Duodenal mucosa (tissue), 2 donors: Measurements from ENCODE around the gene PAN3.

Source experiments
- H3K27ac ChIP-seq: one replicate; pipeline ENCODE4 v1.7.0; 2013; ENCODE audit warnings: low read depth, low read length
- H3K27me3 ChIP-seq, 2 donors: one replicate each; pipeline ENCODE4 v1.7.0; 2013; ENCODE audit warnings: low read length in 2 of 2, control low read depth in 1 of 2; ENCODE audit not compliant: insufficient read depth in 2 of 2, control insufficient read depth in 1 of 2
- H3K36me3 ChIP-seq, 2 donors: one replicate each; pipeline ENCODE4 v1.7.0; 2013; ENCODE audit warnings: low read length in 2 of 2, control low read depth in 1 of 2; ENCODE audit not compliant: insufficient read depth in 2 of 2, control insufficient read depth in 1 of 2
- H3K4me1 ChIP-seq, 2 donors: one replicate each; pipeline ENCODE4 v1.7.0; 2013; ENCODE audit warnings: low read length in 2 of 2, control low read depth in 1 of 2; ENCODE audit not compliant: insufficient read depth in 2 of 2, control insufficient read depth in 1 of 2
- H3K4me3 ChIP-seq, 2 donors: one replicate each; pipeline ENCODE4 v1.7.0; 2013; ENCODE audit warnings: low read length in 2 of 2, low read depth in 1 of 2
- H3K9ac ChIP-seq, 2 donors: one replicate each; pipeline ENCODE4 v1.7.0; 2013; ENCODE audit warnings: low read length in 2 of 2, low read depth in 1 of 2
- H3K9me3 ChIP-seq, 2 donors: one replicate each; pipeline ENCODE4 v1.7.0; 2013; ENCODE audit warnings: low read length in 2 of 2, control low read depth in 1 of 2; ENCODE audit not compliant: control insufficient read depth in 1 of 2

Gene PAN3

DNA sequence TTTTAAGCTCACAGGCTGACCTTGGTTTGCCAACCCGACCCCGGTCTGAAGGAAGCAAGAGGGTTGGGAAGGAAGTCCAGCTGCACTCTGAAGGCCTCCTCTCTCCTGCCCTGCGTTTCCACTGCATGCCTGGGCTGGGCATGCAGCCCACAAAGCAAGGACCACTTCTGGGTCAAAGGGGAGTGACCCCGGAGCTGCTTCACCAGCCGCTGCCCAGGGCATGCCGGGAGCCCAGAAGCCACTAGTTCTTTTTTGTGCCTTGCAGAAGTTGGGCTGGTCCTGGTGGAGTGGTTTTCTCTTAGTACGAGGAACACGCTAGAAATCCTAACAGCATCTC, 189.9 kb downstream of the PAN3 start:
- H3K4me1 ChIP-seq = no peaks in the 10 kb centered on the region
- H3K4me3 ChIP-seq = no peak overlapping the region
- H3K9me3 ChIP-seq = no peaks in the 10 kb centered on the region

DNA sequence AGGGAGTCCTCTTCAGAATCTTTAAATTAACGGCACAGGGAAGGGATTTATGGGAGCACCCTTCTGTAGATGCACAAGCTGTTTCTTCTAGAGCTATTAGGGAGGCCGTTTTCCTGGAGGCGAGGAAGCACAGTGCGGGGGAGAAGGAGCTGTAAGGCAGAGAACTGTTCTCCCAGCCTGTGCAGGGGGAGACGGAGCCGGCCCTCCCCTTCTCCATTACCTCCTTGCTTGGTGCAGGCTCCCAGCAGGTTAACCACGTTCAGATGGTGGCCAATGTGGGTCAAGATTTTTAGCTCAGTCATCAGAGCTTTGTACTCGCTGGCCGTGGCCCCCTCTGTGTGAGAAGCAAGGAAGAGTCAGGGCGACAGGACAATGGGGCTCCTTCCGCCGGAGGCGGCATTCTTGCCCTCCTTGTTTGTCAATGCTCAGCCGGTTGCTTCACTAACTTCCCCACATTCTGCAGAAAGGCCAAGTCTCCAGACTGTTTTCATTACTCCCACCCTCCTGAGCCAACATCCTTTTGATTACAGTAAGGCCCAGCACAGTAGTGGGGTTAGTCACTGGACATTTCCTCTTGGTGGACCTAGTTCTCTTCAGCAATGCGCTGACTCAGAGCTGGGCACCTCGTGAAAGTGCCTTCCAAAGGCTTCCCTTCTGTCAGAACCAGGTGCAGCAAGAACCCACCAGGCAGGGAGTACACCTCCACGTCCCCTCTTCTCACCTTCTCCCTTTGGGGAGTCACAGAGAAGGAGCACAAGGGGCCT, 191.2 kb downstream of the PAN3 start:
- no peak overlapping the region for H3K27ac ChIP-seq
- no peaks in the 10 kb centered on the region for H3K36me3 ChIP-seq
- no peak overlapping the region for H3K9ac ChIP-seq
- H3K4me3 ChIP-seq = no peak overlapping the region
- H3K27me3 ChIP-seq = peaks cover 0 to 5% of the 10 kb centered on the region in 2 donors
- H3K4me1 ChIP-seq = no peaks in the 10 kb centered on the region
- H3K9me3 ChIP-seq = no peaks in the 10 kb centered on the region

More for the DNA sequence above, 189.9 kb downstream of the PAN3 start:
- Histone ChIP-seq H3K9ac (no peak overlapping the region), H3K27me3 (no peaks in the 10 kb centered on the region), H3K36me3 (no peaks in the 10 kb centered on the region), H3K27ac (no peak overlapping the region)

DNA sequence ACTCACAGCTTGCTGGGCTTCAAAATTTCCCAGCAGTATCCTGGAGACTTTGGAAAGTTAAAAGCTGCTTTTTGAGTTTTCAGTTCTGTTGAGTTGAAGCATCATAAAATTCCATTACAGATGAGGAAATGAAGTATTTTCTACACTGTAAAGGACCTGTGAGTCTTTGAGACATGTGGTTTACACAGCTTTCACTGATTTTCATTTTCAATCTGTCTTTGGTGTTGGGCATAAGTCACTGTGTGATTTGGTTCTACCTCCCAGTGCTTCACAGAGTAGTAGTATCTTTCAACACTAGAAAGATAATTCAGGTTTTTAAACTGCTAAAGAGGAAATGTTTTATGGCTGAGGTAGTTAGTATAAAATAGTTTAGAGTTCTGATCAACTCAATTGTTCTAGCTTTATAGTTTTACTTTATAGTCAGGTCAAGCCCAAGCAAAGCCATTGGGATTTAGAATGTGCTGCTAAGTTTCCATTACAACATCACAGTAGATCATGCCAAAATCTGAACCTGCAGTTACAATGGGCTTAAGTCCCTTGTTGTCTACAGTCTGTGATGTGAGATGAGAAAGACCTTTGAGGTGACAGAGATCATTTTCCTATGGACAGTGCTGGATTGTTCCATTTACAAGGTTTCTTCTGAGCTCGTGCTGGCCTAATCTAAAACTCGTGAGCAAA, 195.0 kb downstream of the PAN3 start:
- H3K4me3 ChIP-seq = no peak overlapping the region
- peaks cover 0 to 5% of the 10 kb centered on the region in 2 donors for H3K27me3 ChIP-seq
- H3K4me1 ChIP-seq = peaks cover 0 to 6% of the 10 kb centered on the region in 2 donors
- H3K9ac ChIP-seq = no peak overlapping the region
- no peaks in the 10 kb centered on the region for H3K9me3 ChIP-seq
- no peaks in the 10 kb centered on the region for H3K36me3 ChIP-seq
- H3K27ac ChIP-seq = no peak overlapping the region

DNA sequence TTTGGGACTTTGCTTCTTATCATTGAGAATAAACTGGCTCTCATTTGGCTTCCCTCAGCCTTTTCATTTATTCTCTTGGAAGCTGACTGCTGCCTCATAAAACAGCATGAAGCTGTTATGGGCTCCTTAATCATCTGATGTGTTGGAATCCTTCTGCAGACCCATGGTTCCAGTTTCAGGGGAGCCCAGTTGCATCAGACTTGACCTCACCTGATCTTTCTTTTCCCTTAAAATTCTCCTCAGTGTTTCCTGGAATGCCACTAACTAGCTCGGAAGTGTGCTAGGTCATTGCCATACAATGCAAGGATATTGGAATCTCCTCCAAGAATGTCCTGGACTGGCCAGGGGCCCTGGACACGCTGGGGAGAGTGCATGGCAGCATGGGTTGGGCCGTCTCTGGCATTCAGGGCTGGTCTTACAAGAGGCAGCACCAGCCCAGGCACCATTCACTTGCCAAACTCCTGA, 197.9 kb downstream of the PAN3 start:
- H3K4me1 ChIP-seq = peaks cover 0 to 6% of the 10 kb centered on the region in 2 donors
- H3K36me3 ChIP-seq = no peaks in the 10 kb centered on the region
- no peak overlapping the region for H3K27ac ChIP-seq
- H3K4me3 ChIP-seq = no peak overlapping the region
- peaks cover 0 to 5% of the 10 kb centered on the region in 2 donors for H3K27me3 ChIP-seq
- H3K9me3 ChIP-seq = no peaks in the 10 kb centered on the region
- no peak overlapping the region for H3K9ac ChIP-seq

DNA sequence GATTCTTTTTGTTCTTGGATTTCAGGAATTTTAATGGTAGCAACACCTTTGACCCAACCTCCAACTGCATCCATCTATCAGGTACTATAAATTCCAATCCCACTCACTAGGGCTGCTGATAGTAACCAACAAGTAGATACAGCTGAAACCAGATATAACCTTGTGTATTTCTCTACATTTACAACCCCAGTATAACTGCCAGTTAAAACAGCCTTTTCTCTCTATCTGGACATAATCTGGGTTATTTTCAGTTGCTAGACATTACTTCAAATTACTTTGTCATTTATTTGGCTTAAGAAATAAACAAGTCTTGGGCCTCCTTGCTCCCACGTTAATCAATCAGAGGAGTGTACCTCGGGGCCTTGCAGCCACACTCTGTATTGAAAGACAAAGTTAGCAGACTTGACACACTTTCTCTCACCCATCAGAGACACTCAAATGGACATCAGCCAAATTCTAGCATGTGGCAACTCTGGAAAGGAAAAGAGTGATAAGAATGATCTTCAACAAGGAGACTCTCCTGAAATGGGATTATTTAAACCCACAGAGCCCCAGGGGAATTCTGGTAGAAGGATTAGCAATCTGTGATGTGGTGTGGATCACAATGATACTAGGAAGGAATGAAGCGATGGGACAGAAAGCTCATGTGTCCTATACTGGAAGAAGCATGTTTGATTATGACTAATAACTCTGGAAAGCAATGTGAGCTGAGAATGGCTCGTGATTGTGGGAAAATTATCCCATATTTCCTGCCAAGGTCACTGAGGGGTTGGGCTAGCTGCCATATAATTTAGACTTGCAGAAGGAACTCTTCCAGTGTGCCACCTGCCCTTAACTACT, 199.0 kb downstream of the PAN3 start:
- Histone ChIP-seq H3K27me3 (peaks cover 0 to 5% of the 10 kb centered on the region in 2 donors), H3K27ac (no peak overlapping the region), H3K9me3 (no peaks in the 10 kb centered on the region), H3K9ac (no peak overlapping the region), H3K4me3 (no peak overlapping the region), H3K4me1 (peaks cover 0 to 6% of the 10 kb centered on the region in 2 donors), H3K36me3 (no peaks in the 10 kb centered on the region)

DNA sequence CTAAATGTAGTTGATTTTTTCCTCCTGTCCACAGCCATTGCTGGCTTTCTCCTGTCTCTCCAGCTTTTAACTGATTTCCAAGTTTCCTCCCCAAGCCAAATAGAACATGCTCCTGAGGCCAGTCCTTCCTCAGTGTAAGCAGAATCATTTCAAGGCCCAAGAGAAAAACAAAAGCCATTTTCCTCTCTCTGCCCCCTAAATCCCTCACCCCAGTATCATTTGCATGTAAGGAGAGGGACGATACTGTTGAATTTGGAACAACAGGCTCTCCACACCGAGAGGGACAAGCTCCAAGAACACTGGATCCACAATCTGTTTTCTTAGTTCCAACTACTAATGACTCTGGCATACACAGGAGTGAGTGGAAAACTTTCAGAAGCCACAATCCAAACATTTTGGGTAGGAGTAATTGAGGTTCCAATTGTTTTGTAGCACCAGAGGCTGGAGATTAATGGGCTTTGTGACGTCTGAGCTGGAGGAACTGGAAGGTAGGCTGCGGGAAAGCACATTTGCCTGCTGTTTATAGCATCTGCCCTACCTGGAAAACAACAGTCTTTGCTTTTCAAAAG, 199.7 kb downstream of the PAN3 start:
- Histone ChIP-seq H3K27me3 (peaks cover 0 to 5% of the 10 kb centered on the region in 2 donors), H3K36me3 (no peaks in the 10 kb centered on the region), H3K9me3 (no peaks in the 10 kb centered on the region), H3K27ac (no peak overlapping the region), H3K4me3 (no peak overlapping the region), H3K9ac (no peak overlapping the region), H3K4me1 (peaks cover 0 to 6% of the 10 kb centered on the region in 2 donors)

DNA sequence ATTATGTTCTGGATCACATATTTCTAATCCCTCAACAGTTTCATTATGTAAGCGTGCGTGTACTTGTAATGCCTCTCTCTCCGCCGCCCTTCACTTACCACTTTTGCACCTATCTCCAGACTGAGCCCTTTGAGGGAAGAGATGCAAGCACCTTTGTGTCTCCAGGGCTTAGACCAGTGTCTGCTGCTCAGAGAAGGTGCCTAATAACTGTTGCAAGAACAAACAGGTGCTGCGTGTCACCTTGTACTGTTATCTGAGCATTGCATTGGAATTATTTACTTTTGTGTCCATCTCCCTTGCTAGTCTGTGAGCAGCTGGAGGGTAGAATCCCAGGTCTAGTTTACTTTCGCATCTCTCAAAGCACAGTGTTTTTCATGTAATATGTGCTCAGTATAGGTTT, 200.4 kb downstream of the PAN3 start:
- Histone ChIP-seq H3K27ac (no peak overlapping the region), H3K36me3 (no peaks in the 10 kb centered on the region), H3K9me3 (no peaks in the 10 kb centered on the region), H3K4me3 (no peak overlapping the region), H3K4me1 (peaks cover 0 to 6% of the 10 kb centered on the region in 2 donors), H3K27me3 (peaks cover 0 to 3% of the 10 kb centered on the region in 2 donors), H3K9ac (no peak overlapping the region)

DNA sequence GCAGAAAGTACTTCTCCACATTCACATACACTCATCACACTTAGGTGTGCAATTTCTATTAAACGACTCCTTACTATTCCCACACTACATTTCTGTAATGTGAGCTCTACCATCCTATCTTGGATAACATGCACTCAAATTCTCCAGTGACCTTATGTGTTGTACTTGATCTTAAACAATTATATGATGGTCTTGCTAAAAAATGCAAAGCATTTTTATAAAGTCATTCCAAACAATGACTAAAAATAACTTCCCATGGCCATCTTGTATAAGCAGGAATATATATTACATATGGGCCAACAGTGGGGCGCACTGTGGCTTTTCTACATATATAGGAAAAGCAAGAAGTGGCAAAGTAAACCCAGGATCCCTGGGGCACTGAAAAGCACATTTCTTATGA, 201.1 kb downstream of the PAN3 start:
- no peak overlapping the region for H3K9ac ChIP-seq
- H3K9me3 ChIP-seq = no peaks in the 10 kb centered on the region
- H3K27ac ChIP-seq = no peak overlapping the region
- no peaks in the 10 kb centered on the region for H3K36me3 ChIP-seq
- peaks cover 0 to 6% of the 10 kb centered on the region in 2 donors for H3K4me1 ChIP-seq
- no peaks in the 10 kb centered on the region for H3K27me3 ChIP-seq
- no peak overlapping the region for H3K4me3 ChIP-seq

DNA sequence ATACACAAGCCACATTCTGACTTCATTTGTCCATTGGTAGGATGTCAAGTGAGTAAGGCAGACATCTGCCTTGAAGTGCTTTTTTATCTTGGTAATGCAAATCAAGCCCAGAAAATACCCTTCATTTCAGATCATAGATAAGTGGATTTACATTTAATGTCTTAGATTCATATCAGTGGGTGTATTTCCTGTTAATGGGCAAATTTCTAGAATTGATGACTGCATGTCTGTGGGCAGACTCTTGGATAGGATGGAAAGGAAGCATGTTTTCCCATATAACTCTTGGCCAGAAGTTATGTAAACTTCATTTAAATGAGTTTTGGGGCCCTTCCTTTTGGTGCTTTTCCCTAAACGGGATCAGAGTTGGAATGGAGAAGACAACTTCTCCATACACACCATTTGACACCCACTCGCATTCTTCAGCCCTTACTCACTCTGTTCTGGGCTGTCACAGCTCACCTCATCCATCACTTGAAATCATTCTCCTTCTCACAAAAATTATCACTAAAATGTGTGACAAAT, 202.0 kb downstream of the PAN3 start:
- Histone ChIP-seq H3K4me3 (no peak overlapping the region), H3K27ac (no peak overlapping the region), H3K9ac (no peak overlapping the region), H3K27me3 (no peaks in the 10 kb centered on the region), H3K9me3 (no peaks in the 10 kb centered on the region), H3K36me3 (no peaks in the 10 kb centered on the region), H3K4me1 (peaks cover 0 to 6% of the 10 kb centered on the region in 2 donors)
